Breast epithelium (tissue), 3 donors: ENCODE results near the gene PCBP4.

Source experiments
- CTCF ChIP-seq, 3 donors: fragments of 450-650 bp; IDR thresholded peaks; one replicate each; pipeline ENCODE4 v1.5.1; 2016 to 2017; ENCODE audit warnings: antibody characterized with exemption in 3 of 3, mild to moderate bottlenecking in 3 of 3, moderate library complexity in 3 of 3
- POLR2A ChIP-seq: fragments of 450-650 bp; IDR thresholded peaks from one replicate; pipeline ENCODE4 v1.6.1; 2016; ENCODE audit warnings: antibody characterized with exemption, mild to moderate bottlenecking, moderate library complexity
- POLR2AphosphoS5 ChIP-seq, 3 donors: sonication (generic); formaldehyde crosslinking; IDR thresholded peaks; one replicate each; pipeline ENCODE4 v1.6.1; 2017; ENCODE audit warnings: antibody characterized with exemption in 3 of 3

- TF ChIP-seq POLR2AphosphoS5 (IDR thresholded peaks at IDR 0.05) (no peak), CTCF (IDR thresholded peaks at IDR 0.05) (no peak), POLR2A (no peak)
Observed at GRCh38 chr3:51966922-51967383, 301 bp downstream of the PCBP4 start.
